Glutamatergic neuron (in vitro differentiated cells): ENCODE measurements around the gene LRRN2. TPM values are rescaled to one million over a fixed set of nuclear protein-coding genes. Genes with fewer than 3 reads are reported as not detected.

Source experiments
- DNase-seq: peaks from one replicate; pipeline ENCODE4 v3.0.0; 2022
- H3K27ac Mint-ChIP-seq: one replicate; pipeline ENCODE4 v1.8.0; 2020; ENCODE audit warnings: mild to moderate bottlenecking, mixed read lengths, inconsistent platforms; ENCODE audit not compliant: unreplicated experiment
- H3K27me3 Mint-ChIP-seq: one replicate; pipeline ENCODE4 v1.8.0; 2020; ENCODE audit warnings: mild to moderate bottlenecking, moderate library complexity, mixed read lengths, inconsistent platforms; ENCODE audit not compliant: unreplicated experiment
- H3K36me3 Mint-ChIP-seq: one replicate; pipeline ENCODE4 v1.8.0; 2020; ENCODE audit warnings: mild to moderate bottlenecking, mixed read lengths, inconsistent platforms; ENCODE audit not compliant: unreplicated experiment
- H3K4me1 Mint-ChIP-seq: one replicate; pipeline ENCODE4 v1.8.0; 2020; ENCODE audit warnings: mild to moderate bottlenecking, low read depth, mixed read lengths, inconsistent platforms; ENCODE audit not compliant: unreplicated experiment
- H3K4me3 Mint-ChIP-seq: one replicate; pipeline ENCODE4 v1.8.0; 2020; ENCODE audit warnings: mild to moderate bottlenecking, mixed read lengths, inconsistent platforms; ENCODE audit not compliant: unreplicated experiment
- H3K9me3 Mint-ChIP-seq: one replicate; pipeline ENCODE4 v1.8.0; 2020; ENCODE audit warnings: mild to moderate bottlenecking, moderate library complexity, mixed read lengths, inconsistent platforms; ENCODE audit not compliant: unreplicated experiment
- CTCF ChIP-seq: fragments of 200-600 bp; sonication (generic); IDR thresholded peaks from one replicate; pipeline ENCODE4 v1.5.0; 2021; ENCODE audit not compliant: partially characterized antibody, unreplicated experiment
- total RNA-seq: library from RNA; stranded (reverse); fragmentation: NEBNext Ultra II Directional; extraction: Animal tissue kit (Norgen Biotek cat#: 25700); gene quantifications from one replicate; pipeline ENCODE4 v1.2.1, GENCODE V29; 2021; ENCODE audit not compliant: unreplicated experiment

Gene LRRN2
- total RNA-seq, 1 donor from 2014 or later = 6.9 TPM

- no peaks in the 10 kb centered on the region for H3K9me3 Mint-ChIP-seq
- no peaks in the 10 kb centered on the region for H3K27me3 Mint-ChIP-seq
- no peak for TF ChIP-seq CTCF
- no peak for DNase-seq
- H3K4me1 Mint-ChIP-seq = peaks cover 15% of the 10 kb centered on the region
- no peaks in the 10 kb centered on the region for H3K36me3 Mint-ChIP-seq
- no peak overlapping the region for H3K27ac Mint-ChIP-seq
- no peak overlapping the region for H3K4me3 Mint-ChIP-seq
Measured at GRCh38 chr1:204649721-204650521, 35.6 kb downstream of the LRRN2 start.

- no peak for TF ChIP-seq CTCF
- H3K4me3 Mint-ChIP-seq = no peak overlapping the region
- no peaks in the 10 kb centered on the region for H3K27me3 Mint-ChIP-seq
- H3K9me3 Mint-ChIP-seq = no peaks in the 10 kb centered on the region
- peaks cover 18% of the 10 kb centered on the region for H3K4me1 Mint-ChIP-seq
- H3K36me3 Mint-ChIP-seq = no peaks in the 10 kb centered on the region
- no peak for DNase-seq
- H3K27ac Mint-ChIP-seq = no peak overlapping the region
Measured at GRCh38 chr1:204648576-204648975, 37.0 kb downstream of the LRRN2 start.

GRCh38 chr1:204647805-204648153 is 37.8 kb downstream of the LRRN2 start:
- Mint-ChIP-seq H3K27me3 (no peaks in the 10 kb centered on the region), H3K4me1 (peaks cover 18% of the 10 kb centered on the region), H3K4me3 (no peak overlapping the region), H3K27ac (no peak overlapping the region), H3K9me3 (no peaks in the 10 kb centered on the region), H3K36me3 (no peaks in the 10 kb centered on the region)
- no peak for DNase-seq
- TF ChIP-seq CTCF = no peak

- H3K4me3 Mint-ChIP-seq = no peak overlapping the region
- no peak for TF ChIP-seq CTCF
- no peaks in the 10 kb centered on the region for H3K36me3 Mint-ChIP-seq
- DNase-seq = no peak
- H3K4me1 Mint-ChIP-seq = peaks cover 18% of the 10 kb centered on the region
- no peak overlapping the region for H3K27ac Mint-ChIP-seq
- H3K27me3 Mint-ChIP-seq = no peaks in the 10 kb centered on the region
- H3K9me3 Mint-ChIP-seq = no peaks in the 10 kb centered on the region
Measured at GRCh38 chr1:204647114-204647804, 38.3 kb downstream of the LRRN2 start.

- Mint-ChIP-seq H3K4me1 (peaks cover 17% of the 10 kb centered on the region), H3K27me3 (no peaks in the 10 kb centered on the region), H3K9me3 (no peaks in the 10 kb centered on the region), H3K27ac (no peak overlapping the region), H3K36me3 (no peaks in the 10 kb centered on the region), H3K4me3 (no peak overlapping the region)
- no peak for TF ChIP-seq CTCF
- no peak for DNase-seq
Measured at GRCh38 chr1:204645666-204646065, 39.9 kb downstream of the LRRN2 start.
